ENCODE data around the gene SLC4A11. TPM values are rescaled to one million over a fixed set of nuclear protein-coding genes. Genes with fewer than 3 reads are reported as not detected.

The SLC4A11 gene
- polyA plus RNA-seq, 4 donors = 1.7 to 3.8 (median 2.4) TPM

GRCh38 chr20:3180319-3180718, 58.7 kb downstream of the SLC4A11 start:
- no peak for DNase-seq (ENCODE audit: low read depth in 4 of 4, low spot score in 3 of 4)

DNA sequence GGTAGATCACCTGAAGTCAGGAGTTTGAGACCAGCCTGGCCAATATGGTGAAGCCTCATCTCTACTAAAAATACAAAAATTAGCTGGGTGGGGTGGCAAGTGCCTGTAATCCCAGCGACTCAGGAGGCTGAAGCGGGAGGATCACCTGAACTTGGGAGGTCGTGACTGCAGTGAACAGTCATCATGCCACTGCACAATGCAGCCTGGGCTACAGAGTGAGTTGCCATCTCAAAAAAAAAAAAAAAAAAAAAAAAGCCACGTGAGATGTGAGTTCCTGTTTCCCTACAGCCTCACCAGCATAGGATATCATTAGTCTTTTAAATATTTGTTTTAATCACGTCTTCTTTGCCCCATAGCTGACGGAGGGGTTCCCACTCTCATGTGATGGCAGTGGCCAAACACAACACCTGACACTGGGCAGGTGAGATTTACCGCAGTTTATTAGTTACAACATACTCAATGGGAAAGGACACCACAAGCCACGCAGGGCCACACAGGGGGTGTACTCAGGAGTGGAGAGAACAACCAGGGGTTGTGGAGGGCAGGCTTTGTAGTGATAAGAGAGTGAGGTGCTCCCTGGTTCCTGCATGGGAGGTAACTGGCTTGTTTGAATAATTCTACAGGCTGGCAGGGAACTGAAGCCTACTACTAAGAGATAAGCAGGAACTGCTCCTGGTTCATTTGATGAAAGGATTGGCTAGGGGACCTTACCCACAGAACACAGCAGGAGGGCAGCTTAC, 61.1 kb downstream of the SLC4A11 start:
- DNase-seq (ENCODE audit: low read depth in 4 of 4, low spot score in 3 of 4) = no peak

Other genes starting within 250 kb of the SLC4A11 start
- gene GNRH2, start 195.6 kb downstream of the SLC4A11 start, polyA plus RNA-seq (ENCODE audit: insufficient read length in 4 of 4) = under 1 TPM in 2 of 4 donors, not detected in 2; 0.27 to 0.43 TPM
- gene MRPS26, start 193.1 kb downstream of the SLC4A11 start, polyA plus RNA-seq (ENCODE audit: insufficient read length in 4 of 4) = 10 to 100 TPM; 48.2 to 80.8 (median 54.5) TPM
- gene OXT, start 167.6 kb downstream of the SLC4A11 start, polyA plus RNA-seq (ENCODE audit: insufficient read length in 4 of 4) = 1 to 10 TPM in 1 of 4 donors, under 1 TPM in 2, not detected in 1; 0.54 to 1.0 (median 0.69) TPM
- gene AVP, start 154.5 kb downstream of the SLC4A11 start, polyA plus RNA-seq (ENCODE audit: insufficient read length in 4 of 4) = 1 to 10 TPM in 1 of 4 donors, not detected in 3; 1.0 TPM
- 10 to 100 TPM; 17.0 to 22.5 (median 20.6) TPM for gene FASTKD5, start 79.3 kb downstream of the SLC4A11 start, polyA plus RNA-seq (ENCODE audit: insufficient read length in 4 of 4)
- gene UBOX5, start 79.3 kb downstream of the SLC4A11 start, polyA plus RNA-seq (ENCODE audit: insufficient read length in 4 of 4) = 10 to 100 TPM in 1 of 4 donors, 1 to 10 TPM in 3; 9.1 to 10.4 (median 9.7) TPM
- gene LZTS3, start 65.6 kb downstream of the SLC4A11 start, polyA plus RNA-seq (ENCODE audit: insufficient read length in 4 of 4) = 10 to 100 TPM; 14.4 to 18.9 (median 15.6) TPM
- 10 to 100 TPM; 45.7 to 57.7 (median 48.3) TPM for gene DDRGK1, start 34.5 kb downstream of the SLC4A11 start, polyA plus RNA-seq (ENCODE audit: insufficient read length in 4 of 4)
- 10 to 100 TPM; 46.1 to 70.6 (median 49.5) TPM for gene ITPA, start 29.7 kb downstream of the SLC4A11 start, polyA plus RNA-seq (ENCODE audit: insufficient read length in 4 of 4)
- 10 to 100 TPM; 27.1 to 31.6 (median 29.0) TPM for gene DNAAF9, start 168.5 kb upstream of the SLC4A11 start, polyA plus RNA-seq (ENCODE audit: insufficient read length in 4 of 4)
- 10 to 100 TPM; 52.8 to 59.3 (median 55.1) TPM for gene ATRN, start 231.8 kb upstream of the SLC4A11 start, polyA plus RNA-seq (ENCODE audit: insufficient read length in 4 of 4)

Data from right renal pelvis (tissue), 4 donors.